ENCODE results near the gene AHDC1. TPM values are rescaled to one million over a fixed set of nuclear protein-coding genes. Genes with fewer than 3 reads are reported as not detected.

Gene AHDC1
- total and polyA plus RNA-seq, 2 of the 13 experiments (the other 11 are each of a cell fraction or from before 2014, with no cell fraction given), result 1.0 to 2.7 TPM

DNA sequence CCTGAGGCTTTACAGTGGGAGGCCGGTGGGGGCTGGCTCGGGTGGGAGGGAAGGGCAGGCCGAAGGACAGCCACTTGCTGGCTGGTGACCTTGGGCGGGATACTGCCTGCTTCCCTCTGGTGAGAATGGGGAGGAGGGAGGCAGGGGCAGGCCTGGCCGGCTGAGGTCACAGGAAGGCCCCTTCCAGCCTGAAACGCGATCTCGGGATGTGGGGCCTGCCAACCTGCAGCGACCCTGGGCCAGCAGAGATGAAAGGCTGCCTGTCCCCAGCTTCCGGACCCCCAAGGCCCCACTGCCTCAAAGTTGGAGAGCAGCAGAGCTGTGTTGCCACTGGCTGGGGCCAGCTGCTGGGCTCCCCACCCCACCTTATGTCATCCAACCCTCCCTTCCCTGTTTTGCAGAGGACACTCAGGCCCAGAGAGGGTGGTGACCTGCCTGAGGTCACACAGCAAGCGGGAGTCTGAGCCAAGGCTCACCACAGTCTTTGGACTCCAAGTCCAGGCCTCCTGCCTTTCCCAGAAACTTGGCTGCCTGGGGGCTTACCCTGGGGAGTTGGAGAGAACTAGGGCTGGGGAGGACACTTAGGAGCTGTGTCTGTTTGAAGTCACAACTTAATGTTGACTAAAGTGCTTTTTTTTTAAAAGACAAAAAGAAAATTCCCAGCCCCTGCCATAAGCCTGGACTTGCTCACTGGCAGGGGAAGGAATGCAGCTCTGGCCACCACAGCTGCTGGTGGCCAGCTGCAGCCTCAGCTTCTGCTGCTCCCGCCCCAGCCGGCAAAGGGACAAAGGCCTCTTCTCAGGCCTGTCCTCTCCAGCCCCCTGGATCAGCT, 99.1 kb downstream of the AHDC1 start (continued):
- TF ChIP-seq, protein P1, sequence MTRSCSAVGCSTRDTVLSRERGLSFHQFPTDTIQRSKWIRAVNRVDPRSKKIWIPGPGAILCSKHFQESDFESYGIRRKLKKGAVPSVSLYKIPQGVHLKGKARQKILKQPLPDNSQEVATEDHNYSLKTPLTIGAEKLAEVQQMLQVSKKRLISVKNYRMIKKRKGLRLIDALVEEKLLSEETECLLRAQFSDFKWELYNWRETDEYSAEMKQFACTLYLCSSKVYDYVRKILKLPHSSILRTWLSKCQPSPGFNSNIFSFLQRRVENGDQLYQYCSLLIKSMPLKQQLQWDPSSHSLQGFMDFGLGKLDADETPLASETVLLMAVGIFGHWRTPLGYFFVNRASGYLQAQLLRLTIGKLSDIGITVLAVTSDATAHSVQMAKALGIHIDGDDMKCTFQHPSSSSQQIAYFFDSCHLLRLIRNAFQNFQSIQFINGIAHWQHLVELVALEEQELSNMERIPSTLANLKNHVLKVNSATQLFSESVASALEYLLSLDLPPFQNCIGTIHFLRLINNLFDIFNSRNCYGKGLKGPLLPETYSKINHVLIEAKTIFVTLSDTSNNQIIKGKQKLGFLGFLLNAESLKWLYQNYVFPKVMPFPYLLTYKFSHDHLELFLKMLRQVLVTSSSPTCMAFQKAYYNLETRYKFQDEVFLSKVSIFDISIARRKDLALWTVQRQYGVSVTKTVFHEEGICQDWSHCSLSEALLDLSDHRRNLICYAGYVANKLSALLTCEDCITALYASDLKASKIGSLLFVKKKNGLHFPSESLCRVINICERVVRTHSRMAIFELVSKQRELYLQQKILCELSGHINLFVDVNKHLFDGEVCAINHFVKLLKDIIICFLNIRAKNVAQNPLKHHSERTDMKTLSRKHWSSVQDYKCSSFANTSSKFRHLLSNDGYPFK (CRISPR knock-in tag; IDR thresholded peaks at IDR 0.05; ENCODE audit: borderline replicate concordance), result peak; percentile 53; the same call in 1 of the 2 replicates
- TF ChIP-seq ZFP36L1 (CRISPR knock-in tag; IDR thresholded peaks at IDR 0.05) (peak; percentile 44; the same call in 1 of the 2 replicates), NCOA1 (CRISPR knock-in tag; IDR thresholded peaks at IDR 0.05) (no peak), SP140L (CRISPR knock-in tag; IDR thresholded peaks at IDR 0.05; ENCODE audit: borderline replicate concordance) (no peak), ZNF44 (CRISPR knock-in tag; IDR thresholded peaks at IDR 0.05) (no peak), ZNF747 (CRISPR knock-in tag; IDR thresholded peaks at IDR 0.05; ENCODE audit: borderline replicate concordance) (no peak; the same call in 1 of the 2 replicates), ZC3H13 (CRISPR knock-in tag; IDR thresholded peaks at IDR 0.05) (peak; percentile 35; the same call in 1 of the 2 replicates), PAX8 (CRISPR knock-in tag; IDR thresholded peaks at IDR 0.05; ENCODE audit: borderline replicate concordance) (no peak), MIER3 (CRISPR knock-in tag; IDR thresholded peaks at IDR 0.05; ENCODE audit: borderline replicate concordance) (peak; percentile 64; the same call in 1 of the 2 replicates), ZNF317 (CRISPR knock-in tag; IDR thresholded peaks at IDR 0.05) (peak; percentile 53; the same call in 1 of the 2 replicates), ZNF773 (CRISPR knock-in tag; IDR thresholded peaks at IDR 0.05; ENCODE audit: borderline replicate concordance) (no peak), ZMYM4 (CRISPR knock-in tag; IDR thresholded peaks at IDR 0.05) (peak; percentile 70; the same call in 1 of the 2 replicates), ZNF556 (CRISPR knock-in tag; IDR thresholded peaks at IDR 0.05; ENCODE audit: borderline replicate concordance) (no peak), TAF1 (CRISPR knock-in tag; IDR thresholded peaks at IDR 0.05) (peak; percentile 54; the same call in 1 of the 2 replicates), ZNF878 (CRISPR knock-in tag; IDR thresholded peaks at IDR 0.05) (peak; percentile 85), KLF16 (CRISPR knock-in tag; IDR thresholded peaks at IDR 0.05) (0 out of 4 replicates have a peak, but pooled peaks of 1 of the 2 experiments have one; percentile 76), HOXA5 (CRISPR knock-in tag; IDR thresholded peaks at IDR 0.05) (0 out of 2 replicates have a peak, but pooled peaks have one; percentile 42), ATM (IDR thresholded peaks at IDR 0.05; ENCODE audit: borderline replicate concordance) (no peak)
- TF ChIP-seq, protein P2, sequence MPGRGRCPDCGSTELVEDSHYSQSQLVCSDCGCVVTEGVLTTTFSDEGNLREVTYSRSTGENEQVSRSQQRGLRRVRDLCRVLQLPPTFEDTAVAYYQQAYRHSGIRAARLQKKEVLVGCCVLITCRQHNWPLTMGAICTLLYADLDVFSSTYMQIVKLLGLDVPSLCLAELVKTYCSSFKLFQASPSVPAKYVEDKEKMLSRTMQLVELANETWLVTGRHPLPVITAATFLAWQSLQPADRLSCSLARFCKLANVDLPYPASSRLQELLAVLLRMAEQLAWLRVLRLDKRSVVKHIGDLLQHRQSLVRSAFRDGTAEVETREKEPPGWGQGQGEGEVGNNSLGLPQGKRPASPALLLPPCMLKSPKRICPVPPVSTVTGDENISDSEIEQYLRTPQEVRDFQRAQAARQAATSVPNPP (CRISPR knock-in tag; IDR thresholded peaks at IDR 0.05), result no peak
- TF ChIP-seq, protein P3, sequence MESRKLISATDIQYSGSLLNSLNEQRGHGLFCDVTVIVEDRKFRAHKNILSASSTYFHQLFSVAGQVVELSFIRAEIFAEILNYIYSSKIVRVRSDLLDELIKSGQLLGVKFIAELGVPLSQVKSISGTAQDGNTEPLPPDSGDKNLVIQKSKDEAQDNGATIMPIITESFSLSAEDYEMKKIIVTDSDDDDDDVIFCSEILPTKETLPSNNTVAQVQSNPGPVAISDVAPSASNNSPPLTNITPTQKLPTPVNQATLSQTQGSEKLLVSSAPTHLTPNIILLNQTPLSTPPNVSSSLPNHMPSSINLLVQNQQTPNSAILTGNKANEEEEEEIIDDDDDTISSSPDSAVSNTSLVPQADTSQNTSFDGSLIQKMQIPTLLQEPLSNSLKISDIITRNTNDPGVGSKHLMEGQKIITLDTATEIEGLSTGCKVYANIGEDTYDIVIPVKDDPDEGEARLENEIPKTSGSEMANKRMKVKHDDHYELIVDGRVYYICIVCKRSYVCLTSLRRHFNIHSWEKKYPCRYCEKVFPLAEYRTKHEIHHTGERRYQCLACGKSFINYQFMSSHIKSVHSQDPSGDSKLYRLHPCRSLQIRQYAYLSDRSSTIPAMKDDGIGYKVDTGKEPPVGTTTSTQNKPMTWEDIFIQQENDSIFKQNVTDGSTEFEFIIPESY (CRISPR knock-in tag; IDR thresholded peaks at IDR 0.05), result peak; percentile 29; the same call in 1 of the 2 replicates
- TF ChIP-seq, protein P4, sequence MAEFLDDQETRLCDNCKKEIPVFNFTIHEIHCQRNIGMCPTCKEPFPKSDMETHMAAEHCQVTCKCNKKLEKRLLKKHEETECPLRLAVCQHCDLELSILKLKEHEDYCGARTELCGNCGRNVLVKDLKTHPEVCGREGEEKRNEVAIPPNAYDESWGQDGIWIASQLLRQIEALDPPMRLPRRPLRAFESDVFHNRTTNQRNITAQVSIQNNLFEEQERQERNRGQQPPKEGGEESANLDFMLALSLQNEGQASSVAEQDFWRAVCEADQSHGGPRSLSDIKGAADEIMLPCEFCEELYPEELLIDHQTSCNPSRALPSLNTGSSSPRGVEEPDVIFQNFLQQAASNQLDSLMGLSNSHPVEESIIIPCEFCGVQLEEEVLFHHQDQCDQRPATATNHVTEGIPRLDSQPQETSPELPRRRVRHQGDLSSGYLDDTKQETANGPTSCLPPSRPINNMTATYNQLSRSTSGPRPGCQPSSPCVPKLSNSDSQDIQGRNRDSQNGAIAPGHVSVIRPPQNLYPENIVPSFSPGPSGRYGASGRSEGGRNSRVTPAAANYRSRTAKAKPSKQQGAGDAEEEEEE (CRISPR knock-in tag; IDR thresholded peaks at IDR 0.05; ENCODE audit: borderline replicate concordance), result peak; percentile 83; the same call in 1 of the 2 replicates

Data from HepG2 (cell line).